Aorta (tissue), 5 donors: Measurements from ENCODE around the gene LONP1. TPM values are rescaled to one million over a fixed set of nuclear protein-coding genes. Genes with fewer than 3 reads are reported as not detected.

Source experiments
- ATAC-seq: fragments of 200-7000 bp; cut with Tn5 transposase; one replicate; pipeline ENCODE4 v1.9.1; 2022; ENCODE audit warnings: moderate library complexity; ENCODE audit not compliant: low FRiP score
- DNase-seq, 2 donors: peaks; one replicate each; pipeline ENCODE4 v3.0.0-alpha.2; 2020
- H3K27ac ChIP-seq, 2 donors: one replicate each; pipeline ENCODE4 v1.5.1; 2013; ENCODE audit warnings: low read length in 2 of 2, mild to moderate bottlenecking in 2 of 2, moderate library complexity in 2 of 2, control low read depth in 1 of 2, inconsistent platforms in 1 of 2, low read depth in 1 of 2
- H3K27me3 ChIP-seq, 2 donors: one replicate each; pipeline ENCODE4 v1.6.1; 2013; ENCODE audit warnings: control low read depth in 1 of 2, low read length in 1 of 2, mild to moderate bottlenecking in 1 of 2, moderate library complexity in 1 of 2; ENCODE audit not compliant: insufficient read depth in 2 of 2, control insufficient read depth in 1 of 2
- H3K36me3 ChIP-seq, 2 donors: one replicate each; pipeline ENCODE4 v1.6.1; 2013; ENCODE audit warnings: control low read depth in 1 of 2, low read length in 1 of 2, mild to moderate bottlenecking in 1 of 2; ENCODE audit not compliant: insufficient read depth in 2 of 2, control insufficient read depth in 1 of 2
- H3K4me1 ChIP-seq, 2 donors: one replicate each; pipeline ENCODE4 v1.6.1; 2013; ENCODE audit warnings: low read length in 2 of 2, control low read depth in 1 of 2, mild to moderate bottlenecking in 1 of 2, moderate library complexity in 1 of 2; ENCODE audit not compliant: insufficient read depth in 2 of 2, control insufficient read depth in 1 of 2
- H3K4me3 ChIP-seq, 2 donors: one replicate each; pipeline ENCODE4 v1.5.1; 2013; ENCODE audit warnings: low read length in 2 of 2, control low read depth in 1 of 2, mild to moderate bottlenecking in 1 of 2
- H3K9me3 ChIP-seq: one replicate; pipeline ENCODE4 v1.6.1; 2013; ENCODE audit warnings: mild to moderate bottlenecking, low read length; ENCODE audit not compliant: control insufficient read depth
- WGBS, 2 donors: extraction: QIAGEN DNeasy Blood & Tissue Kit; methylation state at CpG; one replicate each; pipeline ENCODE4 v1.1.7; 2013; 5-methylcytosine and 5-hydroxymethylcytosine counted together
- intact Hi-C, 2 donors: fragments of 100-400 bp; cut with DNase I; formaldehyde crosslinking; loops; one replicate each; pipeline versions ENCODE4 v1.14.2 to v1.15.0; 2022
- polyA plus RNA-seq, 2 donors: library from polyadenylated mRNA; stranded (reverse); fragments of 200-250 nt; gene quantifications; one replicate each; pipeline ENCODE4 v1.2.3, GENCODE V29; 2013
- total RNA-seq, 2 donors: library from RNA; stranded (reverse); fragmentation: NEBNext Ultra II Directional; extraction: Animal tissue kit (Norgen Biotek cat#: 25700); gene quantifications; one replicate each; pipeline ENCODE4 v1.2.1, GENCODE V29; 2021
- donor health status: healthy with polysubstance abuse.
- donor health status: Bipolar disorder and iron deficiency.
- donor health status: DM: no; HTN: no; CAD: no.
- donor health status: DM: no; HTN: no; CAD: no.
- donor health status: DM: yes; HTN: yes; CAD: no.

The LONP1 gene
- total and polyA plus RNA-seq, 4 donors = 20.4 to 64.6 (median 43.3) TPM

GRCh38 chr19:5652261-5652660 lies 67.7 kb downstream of the LONP1 start:
- ATAC-seq (no peak), DNase-seq (no peak)
- Histone ChIP-seq H3K27ac (no peak overlapping the region), H3K4me1 (no peaks in the 10 kb centered on the region), H3K9me3 (no peaks in the 10 kb centered on the region), H3K36me3 (peaks cover 2 to 4% of the 10 kb centered on the region in 2 donors), H3K4me3 (no peak overlapping the region), H3K27me3 (no peaks in the 10 kb centered on the region)
- WGBS, 2 donors = 88 to 90% methylated on average over 10 of the region's 10 CpGs
- intact Hi-C loops = no loop called here

DNA sequence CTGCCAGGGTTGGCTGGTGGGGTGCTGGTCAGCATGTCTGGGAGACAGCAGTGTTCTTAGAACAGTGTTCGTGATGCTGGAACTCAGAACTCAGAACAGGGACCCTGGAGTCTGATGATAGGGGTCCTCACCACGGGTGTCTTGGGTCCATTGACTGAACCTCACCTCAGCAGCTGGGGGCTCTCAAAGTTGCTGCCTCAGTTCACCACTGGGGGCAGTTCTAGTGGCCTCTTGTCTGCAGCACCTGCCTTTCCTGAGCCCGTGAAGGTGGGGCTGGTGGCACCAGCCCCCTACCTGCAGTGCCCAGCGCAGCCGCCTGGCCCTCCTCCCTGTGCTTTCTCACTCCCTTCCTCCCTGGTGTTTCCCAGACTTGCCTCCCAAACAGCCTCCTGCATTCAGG lies 68.6 kb downstream of the LONP1 start:
- no peak overlapping the region for H3K27ac ChIP-seq
- peaks cover 2 to 6% of the 10 kb centered on the region in 2 donors for H3K36me3 ChIP-seq
- no peaks in the 10 kb centered on the region for H3K4me1 ChIP-seq
- H3K27me3 ChIP-seq = no peaks in the 10 kb centered on the region
- DNase-seq = no peak
- ATAC-seq = no peak
- H3K4me3 ChIP-seq = no peak overlapping the region
- intact Hi-C loops = no loop called here
- WGBS, 2 donors = 90 to 92% methylated on average over 5 of the region's 5 CpGs
- no peaks in the 10 kb centered on the region for H3K9me3 ChIP-seq

DNA sequence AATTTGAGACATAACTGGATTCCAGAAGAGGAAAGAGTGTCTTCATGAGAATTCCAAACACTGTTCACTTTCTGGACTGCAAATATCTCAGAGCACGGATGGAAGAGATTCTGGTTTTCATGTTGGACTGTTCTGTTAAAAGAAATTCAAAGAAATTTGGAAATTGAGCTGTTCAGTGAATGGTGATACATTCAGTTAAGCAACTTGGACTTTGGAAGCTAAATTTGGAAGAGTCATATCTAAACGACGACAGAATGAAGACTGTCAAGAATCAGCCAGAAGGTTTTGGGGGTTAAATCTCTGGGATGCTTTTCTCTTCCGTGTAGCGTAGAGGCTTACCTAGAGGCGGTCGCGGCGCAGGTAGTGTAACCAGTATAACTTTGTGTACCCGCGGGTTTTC lies 71.5 kb downstream of the LONP1 start:
- Histone ChIP-seq H3K27me3 (no peaks in the 10 kb centered on the region), H3K9me3 (no peaks in the 10 kb centered on the region), H3K4me3 (no peak overlapping the region), H3K36me3 (peaks cover 7% of the 10 kb centered on the region in 2 donors), H3K4me1 (no peaks in the 10 kb centered on the region), H3K27ac (no peak overlapping the region)
- ATAC-seq (no peak), DNase-seq (no peak)
- intact Hi-C loops = no loop called here
- 92% methylated on average over 11 of the region's 11 CpGs for WGBS, 2 donors

DNA sequence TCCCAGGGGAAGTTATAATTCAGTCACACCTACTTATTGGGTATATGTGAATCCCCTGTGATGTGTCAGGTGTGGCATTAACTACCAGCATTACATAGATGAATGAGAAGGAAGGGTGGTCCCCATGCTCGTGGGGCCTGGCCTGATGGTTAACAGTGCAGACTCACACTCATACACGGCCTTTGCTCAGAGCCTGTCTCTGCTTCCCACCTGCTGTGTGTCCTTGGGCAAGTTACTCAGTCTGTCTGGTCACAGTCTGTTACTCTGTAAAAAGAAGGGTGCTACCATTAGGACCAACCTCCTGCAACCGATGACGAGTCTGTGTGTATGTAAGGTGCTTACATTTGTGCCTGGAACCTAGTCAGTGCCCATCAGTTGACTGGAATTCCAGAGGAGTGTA lies 73.2 kb downstream of the LONP1 start:
- Histone ChIP-seq H3K27me3 (no peaks in the 10 kb centered on the region), H3K4me1 (no peaks in the 10 kb centered on the region), H3K4me3 (no peak overlapping the region), H3K27ac (no peak overlapping the region), H3K9me3 (no peaks in the 10 kb centered on the region), H3K36me3 (peaks cover 7% of the 10 kb centered on the region in 2 donors)
- intact Hi-C loops = no loop called here
- ATAC-seq (no peak), DNase-seq (no peak)
- WGBS, 2 donors = 86 to 92% methylated on average over 4 of the region's 4 CpGs

DNA sequence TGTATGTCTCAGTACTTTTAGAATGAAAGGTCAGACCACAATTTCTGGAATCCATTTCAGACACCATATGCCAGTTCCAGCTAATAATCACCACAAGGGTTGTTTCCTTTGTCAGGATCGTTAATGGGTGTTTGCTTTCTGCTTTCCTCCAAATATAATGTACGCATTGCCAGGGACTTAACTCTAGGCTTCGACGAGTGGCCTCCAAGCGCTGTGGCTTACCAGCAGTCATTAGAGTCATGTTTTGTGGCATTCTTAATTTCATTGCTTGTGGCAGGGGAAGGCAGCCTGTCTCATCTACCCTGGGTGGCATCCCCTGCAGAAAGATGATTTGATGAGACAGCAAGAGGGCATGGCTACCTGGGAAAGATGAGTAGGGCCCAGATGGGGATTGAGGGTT lies 74.5 kb downstream of the LONP1 start:
- no peak overlapping the region for H3K4me3 ChIP-seq
- no peak overlapping the region for H3K27ac ChIP-seq
- peaks cover 7% of the 10 kb centered on the region in 2 donors for H3K36me3 ChIP-seq
- intact Hi-C loops = no loop called here
- no peaks in the 10 kb centered on the region for H3K9me3 ChIP-seq
- ATAC-seq (no peak), DNase-seq (peak in 1 of 2 donors; percentile 33)
- H3K27me3 ChIP-seq = no peaks in the 10 kb centered on the region
- WGBS, 2 donors = 89 to 91% methylated on average over 5 of the region's 5 CpGs
- H3K4me1 ChIP-seq = no peaks in the 10 kb centered on the region

DNA sequence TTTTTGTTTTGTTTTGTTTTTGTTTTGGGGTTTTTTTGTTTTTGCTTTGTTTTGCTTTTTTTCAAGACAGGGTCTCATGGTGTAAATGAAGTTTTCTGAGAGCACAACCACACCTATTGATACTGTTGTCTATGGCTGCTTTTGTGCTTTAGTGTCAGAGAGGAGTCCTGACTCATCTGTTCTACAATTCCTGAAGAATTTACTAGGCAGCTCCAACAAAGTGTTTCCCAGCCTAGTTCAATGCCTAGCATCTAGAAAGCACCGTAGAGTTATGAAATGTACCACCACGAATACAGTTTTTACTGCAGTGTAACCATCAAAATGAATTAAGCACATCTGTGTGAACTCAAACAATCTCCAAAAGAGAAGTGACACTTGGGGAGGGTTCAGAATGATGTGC lies 75.9 kb downstream of the LONP1 start:
- Histone ChIP-seq H3K27ac (no peak overlapping the region), H3K36me3 (peaks cover 7% of the 10 kb centered on the region in 2 donors), H3K4me1 (no peaks in the 10 kb centered on the region), H3K27me3 (no peaks in the 10 kb centered on the region), H3K4me3 (no peak overlapping the region), H3K9me3 (no peaks in the 10 kb centered on the region)
- ATAC-seq (no peak), DNase-seq (no peak)
- intact Hi-C loops = no loop called here
- 85 to 89% methylated on average over 2 of the region's 2 CpGs for WGBS, 2 donors

DNA sequence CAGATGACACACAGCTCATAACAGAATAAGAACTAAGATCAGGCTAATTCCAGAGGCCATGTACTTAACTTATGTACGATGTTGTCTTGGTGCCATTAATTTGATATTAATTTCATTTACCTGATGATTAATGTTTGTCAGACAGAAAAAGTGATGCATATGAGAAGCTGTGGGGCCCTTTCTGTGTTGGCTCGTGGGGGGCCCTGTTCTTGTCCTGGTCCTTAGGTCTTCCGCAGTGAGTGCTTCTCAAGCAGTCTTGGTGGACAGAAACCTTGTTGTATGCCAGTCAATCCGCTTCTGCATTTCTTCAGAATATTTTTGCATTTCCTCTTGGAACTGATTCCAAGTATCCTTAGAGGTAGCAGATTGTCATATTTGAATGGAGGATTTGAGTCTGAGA lies 76.9 kb downstream of the LONP1 start:
- DNase-seq (no peak), ATAC-seq (no peak)
- Histone ChIP-seq H3K27me3 (no peaks in the 10 kb centered on the region), H3K4me3 (no peak overlapping the region), H3K9me3 (no peaks in the 10 kb centered on the region), H3K36me3 (peaks cover 6 to 7% of the 10 kb centered on the region in 2 donors), H3K27ac (no peak overlapping the region), H3K4me1 (no peaks in the 10 kb centered on the region)
- 81 to 84% methylated on average over 4 of the region's 4 CpGs for WGBS, 2 donors
- intact Hi-C loops = no loop called here

DNA sequence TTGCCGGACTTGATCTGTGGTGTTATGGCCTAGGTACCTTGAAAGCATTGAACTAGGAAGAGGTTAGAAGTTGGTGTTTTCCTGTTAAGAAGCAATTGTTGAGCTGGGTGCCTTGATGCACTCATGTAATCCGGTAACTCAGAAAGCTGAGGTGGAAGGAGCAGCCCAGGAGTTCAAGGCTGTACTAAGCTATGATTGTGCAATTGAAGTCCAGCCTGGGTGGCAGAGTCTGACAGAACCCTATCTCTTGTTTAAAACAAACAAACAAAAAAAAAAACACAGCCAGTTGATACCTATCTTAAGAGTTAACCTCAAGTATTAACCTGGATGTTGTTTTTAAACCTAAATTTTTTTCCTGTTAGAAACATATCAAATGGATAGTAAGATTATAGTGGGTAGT lies 77.7 kb downstream of the LONP1 start:
- no peak overlapping the region for H3K27ac ChIP-seq
- H3K9me3 ChIP-seq = no peaks in the 10 kb centered on the region
- intact Hi-C loops = no loop called here
- H3K4me1 ChIP-seq = no peaks in the 10 kb centered on the region
- no peak overlapping the region for H3K4me3 ChIP-seq
- H3K27me3 ChIP-seq = no peaks in the 10 kb centered on the region
- DNase-seq (no peak), ATAC-seq (no peak)
- 88 to 95% methylated on average over 2 of the region's 2 CpGs for WGBS, 2 donors
- H3K36me3 ChIP-seq = peaks cover 5 to 6% of the 10 kb centered on the region in 2 donors
